Mesodermal cell (in vitro differentiated cells): ENCODE measurements around the gene THOP1.

Source experiments
- H3K27ac ChIP-seq: 2 replicates; pipeline ENCODE4 v1.7.0; 2013; ENCODE audit warnings: mild to moderate bottlenecking, low read depth, low read length, moderate library complexity; ENCODE audit not compliant: severe bottlenecking
- H3K36me3 ChIP-seq: 2 replicates; pipeline ENCODE4 v1.7.1; 2013; ENCODE audit warnings: mild to moderate bottlenecking, low read length, moderate library complexity; ENCODE audit not compliant: control insufficient read depth, insufficient read depth
- H3K4me1 ChIP-seq: one replicate; pipeline ENCODE4 v1.7.1; 2013; ENCODE audit warnings: mild to moderate bottlenecking, low read length; ENCODE audit not compliant: insufficient read depth, control insufficient read depth, poor library complexity, severe bottlenecking
- H3K4me3 ChIP-seq: 2 replicates; pipeline ENCODE4 v1.7.0; 2013; ENCODE audit warnings: low read length, control low read depth, mild to moderate bottlenecking; ENCODE audit not compliant: insufficient read depth, poor library complexity, severe bottlenecking; ENCODE audit errors: extremely low read depth
- H3K9me3 ChIP-seq: 2 replicates; pipeline ENCODE4 v1.7.1; 2013; ENCODE audit warnings: mild to moderate bottlenecking, low read length, moderate library complexity; ENCODE audit not compliant: control insufficient read depth
- WGBS, 2 experiments: methylation state at CpG; one replicate each; pipeline ENCODE4 v1.1.5; 2013; ENCODE audit warnings: missing lambda C conversion rate in 2 of 2; ENCODE audit not compliant: insufficient coverage in 2 of 2; 5-methylcytosine and 5-hydroxymethylcytosine counted together

Gene THOP1

DNA sequence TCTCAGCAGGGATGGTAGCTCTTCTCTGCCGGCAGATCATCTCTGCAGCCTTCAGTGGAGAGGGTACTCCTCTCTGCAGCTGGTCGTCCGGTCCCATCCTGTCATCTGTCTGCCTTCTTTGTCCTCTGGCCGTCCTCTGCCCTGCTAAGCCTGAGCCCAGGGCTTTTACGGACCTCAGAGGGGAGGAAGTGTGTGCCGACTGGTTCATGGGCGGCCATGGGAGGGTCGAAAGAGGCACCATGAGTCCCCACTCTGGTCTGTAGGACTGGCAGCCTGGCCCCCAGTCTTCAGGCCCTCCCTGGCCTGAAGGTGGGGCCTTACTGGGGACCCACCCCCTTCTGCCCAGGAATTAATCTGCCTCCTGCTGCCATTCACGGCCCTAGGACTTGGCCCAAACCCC, 38.3 kb downstream of the THOP1 start:
- H3K27ac ChIP-seq, result no peak overlapping the region
- H3K9me3 ChIP-seq, result peaks cover 16% of the 10 kb centered on the region
- no peak overlapping the region for H3K4me3 ChIP-seq
- no peaks in the 10 kb centered on the region for H3K4me1 ChIP-seq
- peaks cover 19% of the 10 kb centered on the region for H3K36me3 ChIP-seq
- 75 to 88% methylated on average over 4 to 9 of the region's 9 CpGs for WGBS, 2 experiments

DNA sequence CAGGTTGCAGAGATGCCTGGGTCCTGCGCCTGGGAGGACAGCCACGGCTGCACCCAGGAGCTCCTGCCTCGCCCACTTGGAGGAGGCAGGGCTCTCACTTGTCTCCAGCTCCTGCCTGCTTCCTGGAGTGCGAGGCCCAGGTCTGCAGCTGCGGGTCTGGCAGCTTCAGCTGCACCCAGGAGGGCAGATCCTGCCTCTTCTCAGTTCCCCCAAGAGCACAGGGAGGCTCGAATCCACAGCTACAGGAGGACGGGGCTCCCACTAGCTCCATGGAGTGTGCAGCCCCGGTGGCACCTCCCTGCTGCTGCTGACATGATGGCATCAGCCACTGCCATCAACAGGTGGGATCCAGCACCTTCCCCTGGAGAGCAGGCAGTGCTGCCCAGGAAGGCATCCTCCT, 38.8 kb downstream of the THOP1 start:
- Histone ChIP-seq H3K9me3 (peaks cover 16% of the 10 kb centered on the region), H3K36me3 (peaks cover 19% of the 10 kb centered on the region), H3K27ac (no peak overlapping the region), H3K4me3 (no peak overlapping the region), H3K4me1 (no peaks in the 10 kb centered on the region)
- 65 to 92% methylated on average over 8 of the region's 8 CpGs for WGBS, 2 experiments

GRCh38 chr19:2827022-2827421, 41.7 kb downstream of the THOP1 start:
- Histone ChIP-seq H3K4me1 (no peaks in the 10 kb centered on the region), H3K4me3 (no peak overlapping the region), H3K9me3 (peaks cover 14% of the 10 kb centered on the region), H3K36me3 (peaks cover 19% of the 10 kb centered on the region), H3K27ac (no peak overlapping the region)
- WGBS, 2 experiments, result 88 to 94% methylated on average over 2 of the region's 2 CpGs

- H3K4me1 ChIP-seq, result no peaks in the 10 kb centered on the region
- WGBS, 2 experiments, result 92 to 97% methylated on average over 11 to 13 of the region's 13 CpGs
- H3K27ac ChIP-seq, result no peak overlapping the region
- no peak overlapping the region for H3K4me3 ChIP-seq
- peaks cover 18% of the 10 kb centered on the region for H3K36me3 ChIP-seq
- peaks cover 15% of the 10 kb centered on the region for H3K9me3 ChIP-seq
These were observed 42.7 kb downstream of the THOP1 start for GRCh38 chr19:2827840-2828489.

DNA sequence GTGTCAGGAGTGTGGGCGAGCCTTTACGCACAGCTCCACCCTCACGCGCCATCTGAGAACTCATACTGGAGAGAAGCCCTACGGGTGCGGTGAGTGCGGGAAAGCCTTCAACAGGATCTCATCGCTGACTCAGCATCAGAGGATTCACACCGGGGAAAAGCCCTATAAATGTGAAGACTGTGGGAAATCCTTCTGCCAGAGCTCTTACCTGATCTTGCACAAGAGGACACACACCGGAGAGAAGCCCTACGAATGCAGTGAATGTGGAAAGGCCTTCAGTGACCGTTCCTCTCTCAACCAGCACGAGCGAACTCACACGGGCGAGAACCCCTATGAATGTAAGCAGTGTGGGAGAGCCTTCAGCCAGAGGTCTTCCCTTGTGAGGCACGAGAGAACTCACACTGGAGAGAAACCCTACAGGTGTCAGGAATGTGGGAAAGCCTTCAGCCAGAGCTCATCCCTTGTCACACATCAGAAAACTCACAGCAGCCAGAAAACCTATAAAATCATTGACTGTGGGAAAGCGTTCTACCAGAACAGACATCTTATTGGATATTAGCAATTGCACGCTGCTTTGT, 49.1 kb downstream of the THOP1 start:
- Histone ChIP-seq H3K27ac (no peak overlapping the region), H3K9me3 (peaks cover 50% of the 10 kb centered on the region), H3K36me3 (peaks cover 26% of the 10 kb centered on the region), H3K4me1 (no peaks in the 10 kb centered on the region), H3K4me3 (no peak overlapping the region)
- WGBS, 2 experiments, result 94 to 96% methylated on average over 18 of the region's 19 CpGs

DNA sequence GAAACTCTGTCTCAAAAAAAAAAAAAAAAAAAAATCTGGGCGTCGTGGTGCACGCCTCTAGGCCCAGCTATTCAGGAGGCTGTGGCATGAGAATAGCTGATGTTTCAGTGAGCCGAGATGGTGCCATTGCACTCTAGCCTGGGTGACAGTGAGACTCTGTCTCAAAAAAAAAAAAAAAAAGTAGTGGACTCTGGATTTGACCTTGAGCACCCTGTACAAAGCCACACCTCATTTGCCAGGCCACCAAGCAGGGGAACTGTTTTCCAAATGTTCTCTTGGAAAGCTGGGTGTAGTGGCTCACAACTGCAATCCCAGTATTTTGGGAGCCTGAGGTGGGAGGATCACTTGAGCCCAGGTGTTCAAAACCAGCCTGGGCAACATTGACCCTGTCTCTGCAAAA, 52.1 kb downstream of the THOP1 start:
- no peak overlapping the region for H3K4me3 ChIP-seq
- H3K27ac ChIP-seq, result no peak overlapping the region
- H3K9me3 ChIP-seq, result peaks cover 47% of the 10 kb centered on the region
- peaks cover 24% of the 10 kb centered on the region for H3K36me3 ChIP-seq
- H3K4me1 ChIP-seq, result no peaks in the 10 kb centered on the region
- WGBS, 2 experiments, result 92 to 100% methylated on average over 1 of the region's 4 CpGs

DNA sequence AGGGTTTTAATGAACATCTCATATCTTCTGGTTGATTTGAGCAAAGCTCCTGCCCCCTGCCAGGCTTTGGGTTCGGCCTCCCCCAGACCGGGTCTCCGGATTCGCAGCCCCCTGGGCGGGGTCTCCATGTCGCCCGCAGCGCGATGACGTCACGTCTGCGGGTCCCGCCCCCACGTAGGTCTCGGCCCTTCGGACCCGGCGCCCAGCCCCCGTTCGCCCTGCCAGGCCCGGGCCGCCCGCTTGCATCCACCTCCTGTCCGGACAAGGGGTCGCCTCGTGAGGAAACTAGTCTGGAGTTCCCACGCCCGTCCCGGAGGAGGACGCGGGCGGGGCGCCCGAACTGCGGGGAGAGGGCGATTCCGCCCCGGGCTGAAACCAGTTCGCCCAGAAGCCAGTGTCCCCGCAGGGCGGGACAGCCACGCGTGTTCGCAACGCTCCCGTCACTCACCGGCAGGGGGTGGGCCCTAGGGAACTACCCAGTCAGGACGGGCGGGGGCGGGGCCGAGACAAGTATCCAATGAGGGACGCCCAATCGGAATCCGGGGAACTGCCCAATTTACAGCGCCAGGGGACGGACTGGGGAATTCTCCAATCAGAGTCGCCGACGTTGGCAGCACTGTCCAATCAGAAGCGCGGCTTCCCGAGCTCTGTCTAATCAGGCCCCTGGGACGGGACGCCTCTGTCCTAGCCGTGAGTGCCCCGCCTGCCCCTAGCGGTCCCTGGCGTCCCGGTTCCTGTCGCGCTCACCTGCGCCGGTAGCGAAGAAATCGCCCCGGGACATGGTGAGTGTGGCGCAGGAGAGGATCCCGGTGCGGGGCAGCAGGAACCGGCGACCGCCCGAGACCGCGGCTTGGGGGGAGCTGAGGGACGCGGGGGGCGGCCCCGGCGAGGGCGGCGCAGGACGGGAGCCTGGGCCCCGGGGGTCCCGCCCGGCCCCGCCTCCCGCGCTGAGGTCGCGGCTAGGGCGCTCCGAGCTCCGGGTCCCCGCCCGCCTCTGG, 55.8 kb downstream of the THOP1 start, which contains the start of gene ZNF555:
Gene ZNF555, plus strand, starts transcription at position 682 of the 998 bp plus-strand sequence. Its CDS starts 98 bp downstream, at position 780.
- Histone ChIP-seq H3K4me1 (no peaks in the 10 kb centered on the region), H3K36me3 (peaks cover 28% of the 10 kb centered on the region), H3K9me3 (peaks cover 36% of the 10 kb centered on the region), H3K27ac (peak within 1 kb of the TSS; percentile 95), H3K4me3 (peak within 1 kb of the TSS; percentile 65)
- 1% methylated on average over 105 of the region's 106 CpGs for WGBS, 2 experiments

DNA sequence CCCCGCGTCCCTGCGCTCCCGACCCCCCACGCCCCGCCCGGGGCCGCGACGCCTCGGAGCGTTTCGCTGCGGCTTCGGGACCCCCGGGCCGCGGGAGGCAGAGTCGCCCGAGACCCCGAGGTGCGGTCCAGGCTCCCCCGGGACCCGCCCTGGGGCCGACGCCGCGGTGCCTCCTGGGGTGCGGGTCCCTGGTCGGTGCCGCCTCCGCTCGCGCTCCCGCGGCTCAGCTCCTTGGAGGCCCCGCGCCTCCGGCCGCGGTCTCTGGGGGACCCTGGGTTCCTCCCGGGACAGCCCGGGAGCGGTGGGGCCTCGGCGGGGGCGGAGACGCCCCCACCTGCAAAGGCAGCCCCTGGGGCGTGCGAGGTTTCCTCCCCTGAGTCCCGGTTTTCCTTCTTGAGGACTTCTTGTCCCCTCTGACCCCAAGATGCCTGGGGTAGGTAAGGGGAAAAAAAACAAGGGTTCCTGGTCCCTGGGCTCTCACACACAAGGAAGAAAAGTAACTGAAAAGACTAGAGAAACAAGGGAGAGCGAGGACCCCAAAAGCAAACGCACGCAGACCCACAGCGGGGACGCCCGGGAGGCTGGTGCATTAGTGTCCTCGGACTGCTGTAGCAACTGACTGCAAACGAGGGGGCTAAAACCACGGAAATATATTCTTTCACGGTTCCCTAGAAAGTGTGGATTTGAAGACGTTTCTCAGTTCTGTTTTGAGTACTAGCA, 56.7 kb downstream of the THOP1 start:
- peaks cover 37% of the 10 kb centered on the region for H3K9me3 ChIP-seq
- no peak overlapping the region for H3K27ac ChIP-seq
- 12 to 22% methylated on average over 25 to 51 of the region's 62 CpGs for WGBS, 2 experiments
- H3K4me1 ChIP-seq, result no peaks in the 10 kb centered on the region
- H3K36me3 ChIP-seq, result peaks cover 31% of the 10 kb centered on the region
- H3K4me3 ChIP-seq, result peak overlapping the region; percentile 65

GRCh38 chr19:2845107-2845506, 59.8 kb downstream of the THOP1 start:
- Histone ChIP-seq H3K4me3 (no peak overlapping the region), H3K4me1 (no peaks in the 10 kb centered on the region), H3K36me3 (peaks cover 49% of the 10 kb centered on the region), H3K27ac (no peak overlapping the region), H3K9me3 (peaks cover 36% of the 10 kb centered on the region)
- WGBS, 2 experiments, result 93 to 100% methylated on average over 1 to 2 of the region's 2 CpGs

GRCh38 chr19:2846180-2846894, 61.0 kb downstream of the THOP1 start:
- H3K4me3 ChIP-seq, result no peak overlapping the region
- no peak overlapping the region for H3K27ac ChIP-seq
- peaks cover 61% of the 10 kb centered on the region for H3K36me3 ChIP-seq
- WGBS, 2 experiments, result 94 to 98% methylated on average over 12 to 13 of the region's 13 CpGs
- H3K9me3 ChIP-seq, result peaks cover 42% of the 10 kb centered on the region
- no peaks in the 10 kb centered on the region for H3K4me1 ChIP-seq
